Keratinocyte (primary cell): ENCODE data around the gene FAM43B. TPM values are rescaled to one million over a fixed set of nuclear protein-coding genes. Genes with fewer than 3 reads are reported as not detected.
A peak's percentile ranks its signal among the peaks of the same experiment; 100 is the strongest.
"Not testable (repeated sequence)": the region's sequence is repeated elsewhere in the genome, so short reads cannot be mapped to it uniquely, and the experiment has no call there.

Experiments
- DNase-seq: peaks from one replicate; pipeline ENCODE4 v3.0.0-alpha.2; 2011; ENCODE audit warnings: low read depth, missing footprints, low spot score
- FAIRE-seq: peaks from 2 replicates; lab custom pipeline; 2011; peaks lifted over from hg19 to GRCh38; lab: Jason Lieb, UNC
- H2AFZ ChIP-seq: 2 replicates; pipeline ENCODE4 v1.6.0; 2012; ENCODE audit warnings: low read length, control low read depth, inconsistent platforms; ENCODE audit not compliant: control insufficient read depth
- H3K27ac ChIP-seq: 2 replicates; pipeline ENCODE4 v1.5.1; 2011; ENCODE audit warnings: low read length; ENCODE audit not compliant: control insufficient read depth, insufficient read depth
- H3K27me3 ChIP-seq: 3 replicates; pipeline ENCODE4 v1.6.0; 2011; ENCODE audit warnings: low read length; ENCODE audit not compliant: control insufficient read depth, insufficient read depth; ENCODE audit errors: extremely low read depth
- H3K36me3 ChIP-seq, 2 experiments: 2 replicates in 1 of 2; 3 replicates in 1 of 2; pipeline ENCODE4 v1.5.1; 2011; ENCODE audit warnings: low read length in 2 of 2, mild to moderate bottlenecking in 1 of 2; ENCODE audit not compliant: control insufficient read depth in 2 of 2, insufficient read depth in 2 of 2; ENCODE audit errors: extremely low read depth in 1 of 2
- H3K4me1 ChIP-seq: 3 replicates; pipeline ENCODE4 v1.5.1; 2011; ENCODE audit warnings: low read length; ENCODE audit not compliant: control insufficient read depth, insufficient read depth; ENCODE audit errors: extremely low read depth
- H3K4me2 ChIP-seq: 3 replicates; pipeline ENCODE4 v1.6.0; 2011; ENCODE audit warnings: low read depth, low read length; ENCODE audit not compliant: control insufficient read depth, insufficient read depth; ENCODE audit errors: extremely low read depth
- H3K4me3 ChIP-seq, 3 experiments: fragments of 200-600 bp in 1 of 3; sonication (generic) in 1 of 3; 2 replicates in 2 of 3; 3 replicates in 1 of 3; pipeline ENCODE4 v1.5.1; 2011 to 2016; ENCODE audit warnings: low read length in 3 of 3, mild to moderate bottlenecking in 3 of 3, control low read depth in 2 of 3, inconsistent platforms in 1 of 3, low read depth in 1 of 3, mixed read lengths in 1 of 3, mixed run types in 1 of 3, moderate library complexity in 1 of 3; ENCODE audit not compliant: control insufficient read depth in 2 of 3, insufficient read depth in 2 of 3; ENCODE audit errors: extremely low read depth in 1 of 3
- H3K79me2 ChIP-seq: 2 replicates; pipeline ENCODE4 v1.6.0; 2012; ENCODE audit warnings: low read length; ENCODE audit not compliant: control insufficient read depth, insufficient read depth
- H3K9ac ChIP-seq: 3 replicates; pipeline ENCODE4 v1.6.0; 2011; ENCODE audit warnings: low read length; ENCODE audit not compliant: control insufficient read depth, insufficient read depth; ENCODE audit errors: extremely low read depth
- H3K9me1 ChIP-seq: 3 replicates; pipeline ENCODE4 v1.6.0; 2011; ENCODE audit warnings: low read length; ENCODE audit not compliant: control insufficient read depth, insufficient read depth; ENCODE audit errors: extremely low read depth
- H3K9me3 ChIP-seq: 2 replicates; pipeline ENCODE4 v1.5.1; 2012; ENCODE audit warnings: low read depth, low read length; ENCODE audit not compliant: control insufficient read depth
- H4K20me1 ChIP-seq: 3 replicates; pipeline ENCODE4 v1.6.0; 2011; ENCODE audit warnings: low read length; ENCODE audit not compliant: control insufficient read depth, insufficient read depth; ENCODE audit errors: extremely low read depth
- CTCF ChIP-seq, 3 experiments: IDR thresholded peaks in 1 of 3; conservative IDR thresholded peaks in 1 of 3; optimal IDR thresholded peaks in 1 of 3; 2 replicates in 2 of 3; 3 replicates in 1 of 3; pipeline versions ENCODE3 to v1.5.1; 2011; ENCODE audit warnings: low read length in 3 of 3, mild to moderate bottlenecking in 3 of 3, moderate library complexity in 2 of 3, control low read depth in 1 of 3, inconsistent platforms in 1 of 3; ENCODE audit not compliant: insufficient read depth in 2 of 3; ENCODE audit errors: extremely low read depth in 1 of 3
- EZH2 ChIP-seq: IDR thresholded peaks from one replicate; pipeline ENCODE4 v1.6.1; 2012; ENCODE audit warnings: inconsistent platforms, mild to moderate bottlenecking, low read length, moderate library complexity
- dilution Hi-C: fragments of 300-500 bp; cut with MboI; formaldehyde crosslinking; loops from one replicate; pipeline ENCODE4 v1.7.0; 2020; ENCODE audit warnings: low sequenced_read_pairs; ENCODE audit not compliant: extremely low pct_ligation_motif_present
- polyA plus RNA-seq, 5 experiments: library from polyadenylated mRNA; depleted of rRNA in 3 of 5; stranded (reverse) in 3 of 5; stranded (forward) in 1 of 5; unstranded in 1 of 5; fragments of >200 nt; gene quantifications; 1 replicate in 1 of 5; 2 replicates in 3 of 5; 3 replicates in 1 of 5; pipeline versions ENCODE4 v1.2.1 to v1.2.3, GENCODE V29; 2011 to 2012; ENCODE audit warnings: missing spikeins in 2 of 5, low read depth in 1 of 5, low replicate concordance in 1 of 5

FAM43B gene
- polyA plus RNA-seq, 1 donor (not counting 4 experiments of a cell fraction or from before 2014, with no cell fraction given) = not detected

- Histone ChIP-seq H3K27ac (peak overlapping the region; percentile 71), H3K9me3 (no peaks in the 10 kb centered on the region), H3K9me1 (no peaks in the 10 kb centered on the region), H3K27me3 (no peaks in the 10 kb centered on the region), H3K4me1 (peaks cover 25% of the 10 kb centered on the region), H2AFZ (peak overlapping the region; percentile 98), H3K79me2 (peaks cover 34% of the 10 kb centered on the region), H3K36me3 (peaks cover 2 to 11% of the 10 kb centered on the region in 2 experiments), H4K20me1 (no peaks in the 10 kb centered on the region), H3K4me2 (peak overlapping the region; percentile 91), H3K4me3 (peak overlapping the region; percentile 73 to 96 (median 74)), H3K9ac (peak overlapping the region; percentile 85)
- DNase-seq = no peak
- no peak for FAIRE-seq
- dilution Hi-C loops = no loop called here
- no peak for TF ChIP-seq EZH2
- no peak for TF ChIP-seq CTCF (optimal IDR thresholded peaks at IDR 0.05 in 1 of 3, IDR thresholded peaks at IDR 0.05 in 1 of 3, conservative IDR thresholded peaks at IDR 0.05 in 1 of 3; ENCODE audit: extremely low read depth in 1 of 3, insufficient read depth in 2 of 3, low read length in 3 of 3)
Observed at GRCh38 chr1:20508411-20508771, 44.0 kb upstream of the FAM43B start.

- H3K79me2 ChIP-seq = peaks cover 3% of the 10 kb centered on the region
- TF ChIP-seq EZH2 (no peak), CTCF (optimal IDR thresholded peaks at IDR 0.05 in 1 of 3, IDR thresholded peaks at IDR 0.05 in 1 of 3, conservative IDR thresholded peaks at IDR 0.05 in 1 of 3; ENCODE audit: extremely low read depth in 1 of 3, insufficient read depth in 2 of 3, low read length in 3 of 3) (no peak)
- no peaks in the 10 kb centered on the region for H3K27me3 ChIP-seq
- no peak overlapping the region for H3K9ac ChIP-seq
- no peak overlapping the region for H3K4me3 ChIP-seq
- H3K9me3 ChIP-seq = no peaks in the 10 kb centered on the region
- no peaks in the 10 kb centered on the region for H3K36me3 ChIP-seq
- no peaks in the 10 kb centered on the region for H3K9me1 ChIP-seq
- dilution Hi-C loops = no loop called here
- no peaks in the 10 kb centered on the region for H4K20me1 ChIP-seq
- H3K27ac ChIP-seq = no peak overlapping the region
- DNase-seq (no peak), FAIRE-seq (no peak)
- H2AFZ ChIP-seq = no peak overlapping the region
- no peak overlapping the region for H3K4me2 ChIP-seq
- H3K4me1 ChIP-seq = peaks cover 8% of the 10 kb centered on the region
Observed at GRCh38 chr1:20511518-20512428, 40.6 kb upstream of the FAM43B start.

GRCh38 chr1:20519609-20520262, 32.6 kb upstream of the FAM43B start:
- H3K36me3 ChIP-seq, H4K20me1 ChIP-seq, H3K27ac ChIP-seq, H3K4me2 ChIP-seq, H3K9me1 ChIP-seq, dilution Hi-C loops, H3K27me3 ChIP-seq, H3K9ac ChIP-seq, H3K79me2 ChIP-seq, H3K9me3 ChIP-seq, DNase-seq, H3K4me3 ChIP-seq, FAIRE-seq, H3K4me1 ChIP-seq: not testable (repeated sequence)
- H2AFZ ChIP-seq = peak overlapping the region; percentile 1
